Caco-2 (cell line): ENCODE data around the gene GUCY2C. TPM values are rescaled to one million over a fixed set of nuclear protein-coding genes. Genes with fewer than 3 reads are reported as not detected.

Experiments
- BruUV-seq: library from RNA; stranded (reverse); fragments of 400-500 nt; replicated peaks from 2 replicates; lab custom pipeline; 2021; lab: Mats Ljungman, UMichigan
- CTCF ChIA-PET: fragments of 300-600 bp; sonication (Branson Sonifier 250); formaldehyde crosslinking; loops from one replicate; lab custom pipeline; 2022; ENCODE audit warnings: antibody characterized with exemption; lab: Charles Lee
- POLR2A ChIA-PET: fragments of 300-600 bp; sonication (Branson Sonifier 250); formaldehyde crosslinking; loops from one replicate; lab custom pipeline; 2022; ENCODE audit warnings: antibody characterized with exemption; lab: Charles Lee
- DNase-seq, 2 experiments: peaks; one replicate each; pipeline versions ENCODE4 v3.0.0 to v3.0.0-alpha.2; 2020 to 2022
- H3K27me3 ChIP-seq: replicated peaks from 2 replicates; pipeline ENCODE4 v1.6.0; 2011; ENCODE audit warnings: low read length; ENCODE audit not compliant: control insufficient read depth, insufficient read depth
- H3K36me3 ChIP-seq: 2 replicates; pipeline ENCODE4 v1.5.1; 2011; ENCODE audit warnings: low read length; ENCODE audit not compliant: control insufficient read depth, insufficient read depth
- H3K4me1 ChIP-seq: fragments of 250-450 bp; sonication (Bioruptor Pico); 2 replicates; pipeline ENCODE4 v1.5.1; 2020; ENCODE audit warnings: mild to moderate bottlenecking
- H3K4me3 ChIP-seq: 2 replicates; pipeline ENCODE4 v1.5.1; 2011; ENCODE audit warnings: low read depth, mild to moderate bottlenecking, control low read depth, low read length
- H3K9me3 ChIP-seq: fragments of 250-450 bp; sonication (Bioruptor Pico); 2 replicates; pipeline ENCODE4 v1.5.1; 2020; ENCODE audit warnings: mild to moderate bottlenecking, moderate library complexity
- H3K27ac Mint-ChIP-seq: one replicate; pipeline ENCODE4 v1.8.0; 2022; ENCODE audit warnings: mixed read lengths; ENCODE audit not compliant: unreplicated experiment
- H3K27me3 Mint-ChIP-seq: one replicate; pipeline ENCODE4 v1.8.0; 2022; ENCODE audit warnings: mixed read lengths; ENCODE audit not compliant: insufficient read depth, unreplicated experiment
- H3K36me3 Mint-ChIP-seq: one replicate; pipeline ENCODE4 v1.8.0; 2022; ENCODE audit warnings: mild to moderate bottlenecking, mixed read lengths; ENCODE audit not compliant: insufficient read depth, unreplicated experiment
- H3K4me1 Mint-ChIP-seq: one replicate; pipeline ENCODE4 v1.8.0; 2022; ENCODE audit warnings: low read depth, mixed read lengths; ENCODE audit not compliant: unreplicated experiment
- H3K4me3 Mint-ChIP-seq: one replicate; pipeline ENCODE4 v1.8.0; 2022; ENCODE audit warnings: mild to moderate bottlenecking, moderate library complexity, mixed read lengths; ENCODE audit not compliant: unreplicated experiment
- H3K9me3 Mint-ChIP-seq: one replicate; pipeline ENCODE4 v1.8.0; 2022; ENCODE audit warnings: mixed read lengths; ENCODE audit not compliant: unreplicated experiment
- intact Hi-C: fragments of 100-400 bp; cut with micrococcal nuclease; formaldehyde crosslinking; loops from one replicate; pipeline ENCODE4 v1.10.0; 2022; ENCODE audit not compliant: unreplicated experiment
- total RNA-seq: library from RNA; stranded (reverse); gene quantifications from 2 replicates; pipeline ENCODE4 v1.2.3, GENCODE V29; 2022
- TF ChIP-seq, protein P1 (sequence below), 2 experiments: fragments of 200-600 bp in 1 of 2; IDR thresholded peaks; 1 replicate in 1 of 2; 2 replicates in 1 of 2; pipeline versions ENCODE4 v1.5.1 to v1.8.0; 2011 to 2022; ENCODE audit warnings: antibody characterized with exemption in 1 of 2, control low read depth in 1 of 2, inconsistent platforms in 1 of 2, low read depth in 1 of 2, low read length in 1 of 2, mild to moderate bottlenecking in 1 of 2, moderate library complexity in 1 of 2; ENCODE audit not compliant: insufficient read depth in 1 of 2, severe bottlenecking in 1 of 2, unreplicated experiment in 1 of 2

Gene GUCY2C
- total RNA-seq, 1 experiment from 2014 or later, result 2.4 TPM

DNA sequence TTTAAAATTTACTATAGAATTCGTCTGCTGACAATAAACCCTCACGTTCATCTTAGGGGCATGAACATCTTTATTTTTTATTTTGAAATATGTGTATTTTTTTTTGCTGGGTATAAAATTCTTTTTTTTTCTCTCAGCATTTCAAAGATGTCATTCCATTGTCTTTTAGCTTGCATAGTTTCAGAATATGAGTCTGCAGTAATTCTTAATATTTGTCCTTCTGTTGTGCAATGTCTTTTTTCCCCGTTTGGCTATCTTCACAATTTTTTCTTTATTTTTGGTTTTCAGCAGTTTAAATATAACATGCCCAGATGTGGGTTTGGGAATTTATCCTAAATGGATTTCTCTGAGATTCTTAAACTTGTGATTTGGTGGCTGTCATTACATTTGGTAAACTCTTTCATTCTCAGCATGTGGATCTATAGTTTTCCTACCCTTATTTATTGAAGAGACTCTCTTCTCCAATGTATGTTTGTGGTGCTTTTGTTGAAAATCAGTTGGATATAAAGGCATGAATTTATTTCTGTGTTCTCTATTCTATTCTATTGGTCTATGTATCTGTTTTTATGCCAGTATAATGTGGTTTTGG is 90.9 kb downstream of the GUCY2C start:
- peaks cover 40% of the 10 kb centered on the region for H3K9me3 ChIP-seq
- intact Hi-C loops, result no loop called here
- ChIA-PET CTCF (no interaction called here), POLR2A (no interaction called here)
- no peak overlapping the region for H3K4me3 Mint-ChIP-seq
- H3K4me3 ChIP-seq, result no peak overlapping the region
- no peaks in the 10 kb centered on the region for H3K36me3 ChIP-seq
- H3K27ac Mint-ChIP-seq, result no peak overlapping the region
- TF ChIP-seq, protein P1, sequence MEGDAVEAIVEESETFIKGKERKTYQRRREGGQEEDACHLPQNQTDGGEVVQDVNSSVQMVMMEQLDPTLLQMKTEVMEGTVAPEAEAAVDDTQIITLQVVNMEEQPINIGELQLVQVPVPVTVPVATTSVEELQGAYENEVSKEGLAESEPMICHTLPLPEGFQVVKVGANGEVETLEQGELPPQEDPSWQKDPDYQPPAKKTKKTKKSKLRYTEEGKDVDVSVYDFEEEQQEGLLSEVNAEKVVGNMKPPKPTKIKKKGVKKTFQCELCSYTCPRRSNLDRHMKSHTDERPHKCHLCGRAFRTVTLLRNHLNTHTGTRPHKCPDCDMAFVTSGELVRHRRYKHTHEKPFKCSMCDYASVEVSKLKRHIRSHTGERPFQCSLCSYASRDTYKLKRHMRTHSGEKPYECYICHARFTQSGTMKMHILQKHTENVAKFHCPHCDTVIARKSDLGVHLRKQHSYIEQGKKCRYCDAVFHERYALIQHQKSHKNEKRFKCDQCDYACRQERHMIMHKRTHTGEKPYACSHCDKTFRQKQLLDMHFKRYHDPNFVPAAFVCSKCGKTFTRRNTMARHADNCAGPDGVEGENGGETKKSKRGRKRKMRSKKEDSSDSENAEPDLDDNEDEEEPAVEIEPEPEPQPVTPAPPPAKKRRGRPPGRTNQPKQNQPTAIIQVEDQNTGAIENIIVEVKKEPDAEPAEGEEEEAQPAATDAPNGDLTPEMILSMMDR (IDR thresholded peaks at IDR 0.05; ENCODE audit: insufficient read depth in 1 of 2, low read depth in 1 of 2, low read length in 1 of 2, severe bottlenecking in 1 of 2, unreplicated experiment in 1 of 2), result no peak
- no peak for DNase-seq
- no peaks in the 10 kb centered on the region for H3K4me1 ChIP-seq
- peaks cover 89% of the 10 kb centered on the region for H3K9me3 Mint-ChIP-seq
- no peaks in the 10 kb centered on the region for H3K4me1 Mint-ChIP-seq
- H3K36me3 Mint-ChIP-seq, result no peaks in the 10 kb centered on the region
- no peaks in the 10 kb centered on the region for H3K27me3 ChIP-seq
- no TSS peak for BruUV-seq
- peaks cover 3% of the 10 kb centered on the region for H3K27me3 Mint-ChIP-seq

DNA sequence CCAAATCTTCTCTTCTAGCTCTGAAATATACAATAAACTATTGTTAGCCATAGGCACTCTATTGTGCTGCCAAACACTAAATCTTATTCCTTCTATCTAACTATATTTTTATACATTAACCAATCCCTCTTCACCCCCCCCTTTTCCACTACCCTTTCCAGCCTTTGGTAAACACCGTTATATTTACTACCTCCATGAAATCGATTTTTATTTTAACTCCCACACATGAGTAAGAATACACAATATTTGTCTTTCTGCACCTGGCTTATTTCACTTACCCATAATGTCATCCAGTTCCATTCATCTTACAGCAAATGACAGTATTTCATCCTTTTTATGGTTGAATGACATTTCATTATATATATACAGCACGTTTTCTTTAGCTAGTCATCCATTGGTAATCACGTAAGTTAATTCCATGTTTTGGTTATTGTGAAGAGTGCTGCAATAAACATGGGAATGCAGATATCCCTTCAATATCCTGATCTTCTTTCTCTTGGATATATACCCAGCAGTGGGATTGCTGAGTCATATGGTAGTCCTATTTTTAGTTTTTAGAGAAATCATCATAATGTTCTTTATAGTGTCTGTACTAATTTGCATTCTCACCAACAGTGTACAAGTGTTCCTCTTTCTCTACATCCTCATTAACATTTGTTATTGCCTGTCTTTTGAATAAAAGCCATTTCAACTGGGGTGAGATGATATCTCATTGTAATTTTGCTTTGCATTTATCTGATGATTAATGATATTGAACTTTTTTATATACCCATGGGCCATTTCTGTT is 94.5 kb downstream of the GUCY2C start:
- POLR2A ChIA-PET, result no interaction called here
- CTCF ChIA-PET, result no interaction called here
- intact Hi-C loops, result no loop called here
- no peak overlapping the region for H3K4me3 ChIP-seq
- no peak for DNase-seq
- H3K27ac Mint-ChIP-seq, result no peak overlapping the region
- no peaks in the 10 kb centered on the region for H3K36me3 Mint-ChIP-seq
- H3K27me3 ChIP-seq, result no peaks in the 10 kb centered on the region
- H3K36me3 ChIP-seq, result no peaks in the 10 kb centered on the region
- TF ChIP-seq, protein P1 (IDR thresholded peaks at IDR 0.05; ENCODE audit: insufficient read depth in 1 of 2, low read depth in 1 of 2, low read length in 1 of 2, severe bottlenecking in 1 of 2, unreplicated experiment in 1 of 2), result no peak
- peaks cover 10% of the 10 kb centered on the region for H3K27me3 Mint-ChIP-seq
- H3K4me3 Mint-ChIP-seq, result no peak overlapping the region
- no peaks in the 10 kb centered on the region for H3K4me1 Mint-ChIP-seq
- peaks cover 31% of the 10 kb centered on the region for H3K9me3 ChIP-seq
- BruUV-seq, result no TSS peak
- H3K4me1 ChIP-seq, result no peaks in the 10 kb centered on the region
- peaks cover 53% of the 10 kb centered on the region for H3K9me3 Mint-ChIP-seq

DNA sequence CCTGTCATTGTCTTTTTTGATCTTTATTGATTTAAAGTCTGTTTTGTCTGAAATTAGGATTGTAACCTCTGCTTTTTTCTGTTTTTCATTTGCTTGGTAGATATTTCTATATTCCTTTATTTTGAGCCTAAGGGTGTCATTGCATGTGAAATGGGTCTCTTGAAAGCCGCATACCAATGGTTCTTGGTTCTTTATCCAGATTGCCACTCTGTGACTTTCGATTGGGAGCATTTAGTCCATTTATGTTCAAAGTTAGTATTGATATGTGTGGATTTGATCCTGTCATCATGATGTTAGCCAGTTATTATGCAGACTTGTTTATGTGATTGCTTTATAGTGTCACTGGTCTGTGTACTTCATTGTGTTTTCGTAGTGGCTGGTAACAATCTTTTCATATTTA is 98.9 kb downstream of the GUCY2C start:
- H3K4me3 Mint-ChIP-seq, result no peak overlapping the region
- no TSS peak for BruUV-seq
- intact Hi-C loops, result no loop called here
- no peaks in the 10 kb centered on the region for H3K4me1 Mint-ChIP-seq
- H3K27me3 Mint-ChIP-seq, result peaks cover 10% of the 10 kb centered on the region
- H3K36me3 Mint-ChIP-seq, result no peaks in the 10 kb centered on the region
- ChIA-PET CTCF (no interaction called here), POLR2A (no interaction called here)
- H3K27ac Mint-ChIP-seq, result no peak overlapping the region
- H3K4me1 ChIP-seq, result no peaks in the 10 kb centered on the region
- TF ChIP-seq, protein P1 (IDR thresholded peaks at IDR 0.05; ENCODE audit: insufficient read depth in 1 of 2, low read depth in 1 of 2, low read length in 1 of 2, severe bottlenecking in 1 of 2, unreplicated experiment in 1 of 2), result no peak
- no peak overlapping the region for H3K4me3 ChIP-seq
- no peaks in the 10 kb centered on the region for H3K9me3 ChIP-seq
- H3K36me3 ChIP-seq, result no peaks in the 10 kb centered on the region
- H3K9me3 Mint-ChIP-seq, result peaks cover 12% of the 10 kb centered on the region
- no peaks in the 10 kb centered on the region for H3K27me3 ChIP-seq
- no peak for DNase-seq
